Tibial nerve (tissue), 3 donors: ENCODE results near the gene EFNA5.

ENCODE experiments used
- CTCF ChIP-seq, 5 experiments: fragments of 200-600 bp in 3 of 5; fragments of 450-650 bp in 2 of 5; sonication (generic) in 3 of 5; IDR thresholded peaks; one replicate each; pipeline ENCODE4 v1.5.1; 2016 to 2019; ENCODE audit warnings: antibody characterized with exemption in 5 of 5, mild to moderate bottlenecking in 3 of 5, moderate library complexity in 2 of 5
- POLR2A ChIP-seq, 2 donors: fragments of 450-650 bp; IDR thresholded peaks; one replicate each; pipeline ENCODE4 v1.6.1; 2017; ENCODE audit warnings: antibody characterized with exemption in 2 of 2, mild to moderate bottlenecking in 2 of 2, moderate library complexity in 2 of 2

- no peak for TF ChIP-seq CTCF (IDR thresholded peaks at IDR 0.05)
- TF ChIP-seq POLR2A (IDR thresholded peaks at IDR 0.05), result no peak
These were observed 19.4 kb downstream of the EFNA5 start for GRCh38 chr5:107651325-107651724.
